G401 (cell line): ENCODE results near the gene DSN1. TPM values are rescaled to one million over a fixed set of nuclear protein-coding genes. Genes with fewer than 3 reads are reported as not detected.

Experiments
- DNase-seq: peaks from one replicate; pipeline ENCODE4 v3.0.0-alpha.2; 2015; ENCODE audit warnings: low spot score
- in situ Hi-C: cut with HindIII; loops from 2 replicates; pipeline ENCODE4 v1.10.0; 2016; ENCODE audit warnings: low sequenced_read_pairs, mixed read lengths
- total RNA-seq: library from RNA; depleted of rRNA; stranded (reverse); fragments of >200 nt; shearing (Covaris generic); gene quantifications from 2 replicates; pipeline ENCODE4 v1.2.3, GENCODE V29; 2014

The DSN1 gene
- total RNA-seq, 1 experiment from 2014 or later = 31.0 TPM

DNA sequence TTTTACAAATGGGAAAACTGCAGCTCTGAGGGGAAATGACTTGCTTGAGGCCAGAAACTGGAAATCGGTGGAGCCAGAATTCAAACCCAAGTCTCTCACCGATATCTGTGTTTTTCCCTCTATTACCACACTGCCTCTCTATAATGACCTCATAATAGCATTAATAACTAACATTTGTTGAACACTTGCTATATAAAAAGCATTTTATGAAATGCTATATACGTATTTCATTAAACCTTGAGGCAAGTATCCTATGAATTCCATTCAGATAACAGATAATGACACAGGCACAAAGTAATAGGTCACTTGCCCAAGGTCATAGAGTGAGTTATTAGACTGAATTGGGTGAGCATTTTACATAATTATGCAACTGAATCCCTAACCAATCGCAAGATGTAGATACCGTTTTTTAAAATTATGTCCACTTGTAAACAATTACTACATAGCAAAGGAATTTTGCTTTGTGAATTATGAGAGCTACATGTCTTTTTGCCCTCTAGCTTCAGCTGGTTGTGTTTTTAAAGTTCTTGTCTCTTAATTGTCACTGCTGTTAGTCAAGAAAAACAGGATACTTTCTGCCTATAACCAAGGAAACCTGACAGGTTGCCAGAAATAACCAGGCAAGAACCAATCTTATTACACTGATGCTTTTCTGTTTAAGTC lies 4.7 kb downstream of the DSN1 start:
- in situ Hi-C loops = no loop called here
- no peak for DNase-seq

DNA sequence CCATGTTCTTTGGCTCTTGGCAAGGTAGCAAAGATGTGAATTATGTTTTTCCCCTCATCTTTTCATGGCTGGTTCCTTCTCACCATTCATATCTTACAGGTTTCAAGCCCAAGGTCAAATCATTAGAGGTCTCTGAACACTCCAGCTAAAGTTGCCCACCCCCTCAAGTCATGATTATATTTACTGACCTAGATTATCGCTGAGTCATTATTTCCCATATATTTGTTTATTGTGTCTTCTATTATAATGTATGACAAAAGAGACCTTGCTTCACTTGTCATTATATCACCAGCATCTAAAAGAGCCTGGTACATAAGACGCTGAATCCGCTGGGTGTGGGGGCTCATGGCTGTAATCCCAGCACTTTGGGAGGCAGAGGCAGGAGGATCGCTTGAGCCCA lies 12.4 kb downstream of the DSN1 start:
- in situ Hi-C loops = no loop called here
- DNase-seq = no peak

DNA sequence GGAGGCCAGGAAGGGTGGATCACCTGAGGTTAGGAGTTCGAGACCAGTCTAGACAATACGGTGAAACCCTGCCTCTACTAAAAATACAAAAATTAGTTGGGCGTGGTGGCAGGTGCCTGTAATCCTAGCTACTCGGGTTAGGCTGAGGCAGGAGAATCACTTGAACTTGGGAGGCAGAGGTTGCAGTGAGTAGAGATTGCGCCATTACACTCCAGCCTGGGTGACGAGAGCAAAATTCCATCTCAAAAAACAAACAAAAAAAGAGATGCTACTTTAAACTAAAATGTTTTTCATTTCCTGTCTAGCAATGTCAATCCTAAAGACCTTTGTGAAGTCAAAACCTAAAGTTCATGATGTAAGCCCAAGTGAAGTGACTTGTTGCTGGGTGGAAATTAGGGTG lies 12.9 kb downstream of the DSN1 start:
- in situ Hi-C loops = no loop called here

DNA sequence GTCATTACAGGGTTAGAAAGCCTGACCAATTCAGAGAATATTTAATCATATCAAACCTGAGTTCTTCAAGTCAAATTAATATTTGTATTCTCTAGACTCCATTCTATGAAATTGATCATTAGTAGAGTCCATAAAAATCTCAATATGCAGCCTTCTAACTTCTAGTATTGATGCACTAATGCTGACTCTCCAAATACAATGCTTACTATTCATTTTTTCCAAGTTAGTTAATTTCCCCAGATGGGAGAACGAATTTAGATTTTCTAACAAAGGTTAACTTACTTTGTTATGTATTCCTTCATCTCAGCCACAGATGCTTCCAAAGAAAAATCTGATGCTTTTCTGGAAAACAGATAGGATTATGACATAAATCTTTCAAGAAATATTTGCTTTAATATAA lies 15.3 kb downstream of the DSN1 start:
- no peak for DNase-seq
- in situ Hi-C loops = no loop called here

More for the DNA sequence above, 12.9 kb downstream of the DSN1 start:
- DNase-seq = no peak

DNA sequence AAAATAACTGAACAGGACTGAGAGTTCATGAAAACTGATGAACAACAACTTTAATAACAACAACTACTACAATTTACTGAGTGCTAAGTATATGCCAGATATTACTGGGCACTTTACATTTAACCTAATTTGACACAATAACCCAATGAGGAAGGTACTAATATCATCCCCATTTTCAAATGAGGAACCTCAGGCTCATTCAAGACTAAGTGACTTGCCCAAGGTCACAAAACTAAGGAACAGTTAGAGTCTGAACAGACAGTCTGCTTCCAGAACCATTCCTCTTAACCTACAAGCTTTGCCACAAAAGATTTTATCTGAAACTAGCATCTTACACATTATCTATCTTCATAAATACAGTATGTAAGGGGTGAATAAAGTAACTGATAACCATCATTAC lies 17.1 kb downstream of the DSN1 start:
- in situ Hi-C loops = no loop called here
- DNase-seq = no peak

DNA sequence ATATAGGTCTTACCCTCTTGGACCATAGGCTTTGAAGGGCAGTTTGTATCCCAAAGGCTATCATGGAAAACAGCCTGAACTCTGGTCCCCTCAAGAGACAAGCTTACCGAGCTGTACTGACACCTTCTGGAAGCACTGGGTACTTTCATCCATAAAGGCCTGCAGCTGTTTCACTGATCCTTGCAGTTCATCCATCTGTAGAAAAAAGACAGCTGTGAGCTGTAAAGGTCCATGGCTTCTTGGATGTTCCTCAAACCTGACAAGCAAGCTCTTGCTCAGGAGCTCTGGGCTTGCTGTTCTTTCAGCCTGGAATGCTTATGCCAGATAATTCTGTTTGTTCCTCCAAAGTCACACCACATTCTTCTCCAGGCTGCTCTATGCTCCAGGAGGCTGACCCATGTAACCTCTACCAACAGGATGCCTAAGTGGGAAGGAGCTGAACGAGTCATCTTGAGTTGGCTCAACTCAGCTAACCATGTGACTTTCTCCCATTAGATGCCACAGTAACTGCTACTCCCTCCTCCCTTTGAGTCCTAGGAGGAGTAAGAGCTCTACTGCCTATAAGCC lies 18.8 kb downstream of the DSN1 start:
- DNase-seq = peak; percentile 84
- in situ Hi-C loops = no loop called here

DNA sequence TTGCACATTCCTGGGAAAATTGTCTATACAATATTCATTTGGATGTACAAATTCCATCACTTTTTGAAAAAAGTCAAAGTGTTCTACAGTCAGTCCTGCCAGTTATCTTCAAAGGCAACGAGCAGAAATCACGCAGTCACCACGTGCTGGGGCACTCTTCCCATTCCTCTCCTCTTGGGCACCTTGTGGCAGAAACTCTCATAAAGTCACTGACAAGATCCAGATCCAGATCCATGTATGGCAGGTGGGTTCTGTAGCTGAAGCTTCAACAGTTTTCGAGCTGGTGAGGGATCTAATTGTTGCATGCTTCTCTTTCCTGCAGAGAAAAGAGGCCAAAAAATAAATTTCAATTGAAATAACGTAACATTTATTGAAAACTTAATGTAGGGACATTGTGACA lies 21.0 kb downstream of the DSN1 start:
- in situ Hi-C loops = no loop called here

DNA sequence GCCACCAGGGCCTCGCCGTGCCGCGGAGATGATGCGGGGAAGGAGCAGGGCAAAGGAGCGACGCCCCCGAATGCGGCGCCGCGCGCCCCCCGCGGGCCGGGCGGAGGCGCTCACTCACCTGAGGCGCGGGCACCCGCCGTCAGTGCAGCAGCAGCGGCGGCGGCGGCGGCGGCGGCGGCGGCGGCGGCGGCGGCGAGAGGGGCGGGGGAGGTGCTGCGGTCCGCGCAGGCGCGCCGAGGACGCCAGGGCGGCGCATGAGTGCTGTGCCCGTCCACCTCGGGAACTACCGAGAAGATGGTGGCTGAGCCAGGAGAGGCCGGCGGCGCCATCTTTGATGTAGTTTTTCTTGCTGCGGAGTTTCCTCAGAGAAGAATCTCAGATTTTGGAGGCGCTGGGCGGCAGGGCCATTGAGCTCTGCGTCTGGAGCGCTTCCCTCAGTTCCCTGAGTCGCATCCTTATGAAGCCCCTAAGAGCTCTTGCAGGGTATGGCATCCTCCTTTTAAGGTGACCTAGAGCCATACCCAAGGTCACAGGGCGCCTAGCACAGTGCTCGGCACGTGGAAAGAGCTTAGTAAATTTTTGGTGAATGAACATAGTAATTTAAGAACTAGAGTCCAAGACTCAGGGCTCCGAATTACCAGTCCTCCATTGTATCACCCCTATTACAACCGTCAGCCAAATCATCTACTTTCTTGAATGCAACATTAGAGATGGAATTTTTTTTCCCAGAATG lies 27.5 kb downstream of the DSN1 start, which contains the start of gene NDRG3:
TSS of gene NDRG3 (minus strand) at position 164 of the 733 bp plus-strand sequence. CDS start 24,355 bp downstream, outside the sequence.
- in situ Hi-C loops = no loop called here
- peak; percentile 95 for DNase-seq

More for the DNA sequence above, 21.0 kb downstream of the DSN1 start:
- DNase-seq = no peak

DNA sequence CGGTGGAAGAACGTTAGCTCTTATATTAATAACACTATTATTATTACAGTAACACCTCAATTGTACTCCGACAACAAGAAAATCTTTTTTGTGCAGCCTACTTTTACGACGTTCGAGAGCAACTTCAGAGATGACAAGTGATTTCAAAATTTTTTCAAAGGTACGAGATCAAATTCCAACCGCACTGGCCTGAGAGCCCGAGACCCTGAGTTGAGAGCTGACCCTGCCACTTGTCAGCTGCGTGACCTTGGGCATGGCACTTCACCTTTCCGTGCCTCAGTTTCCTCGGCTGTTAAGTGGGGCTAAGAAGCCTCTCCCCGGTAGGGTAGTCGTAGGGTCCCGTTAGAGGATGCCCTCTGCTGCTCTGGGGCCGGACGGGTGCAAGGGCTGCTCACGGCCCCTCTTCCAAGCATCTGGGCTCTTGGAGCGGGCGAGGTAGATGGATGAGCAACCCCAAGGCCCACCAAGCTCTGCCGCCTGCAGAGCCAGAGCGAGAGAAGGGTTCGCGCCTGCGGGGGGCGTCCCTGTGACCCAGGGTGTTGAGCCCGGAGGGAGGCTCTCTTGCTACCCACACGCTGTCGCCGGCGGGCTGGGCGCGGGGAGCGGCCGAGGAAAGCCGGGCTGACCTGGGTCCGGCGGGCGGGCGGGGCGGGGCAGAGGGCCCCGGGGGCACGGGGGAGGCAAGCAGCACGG lies 28.2 kb downstream of the DSN1 start:
- in situ Hi-C loops = no loop called here
- peak; percentile 36 for DNase-seq

DNA sequence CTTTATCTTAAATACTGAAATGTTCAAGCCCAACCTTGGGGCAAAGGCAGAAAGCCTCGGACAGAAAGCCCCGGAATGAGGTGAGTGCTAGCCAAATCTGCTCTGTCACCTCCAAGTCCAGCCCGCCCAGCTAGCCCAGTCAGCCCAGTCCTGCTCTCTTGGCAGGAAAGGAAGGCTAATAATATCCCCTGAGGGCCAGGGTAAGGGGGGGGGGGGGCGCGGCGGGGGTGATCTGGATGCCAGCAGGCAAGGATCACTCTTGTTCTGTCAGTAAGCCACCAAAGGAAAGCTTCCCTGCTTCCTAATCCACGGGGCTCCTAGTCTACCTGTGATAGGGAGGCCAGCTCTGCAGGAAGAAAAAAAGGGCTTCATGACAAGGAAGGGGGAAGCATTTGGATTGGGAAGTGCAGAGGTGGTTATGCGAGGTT lies 28.8 kb downstream of the DSN1 start:
- in situ Hi-C loops = no loop called here
- DNase-seq = peak; percentile 83

DNA sequence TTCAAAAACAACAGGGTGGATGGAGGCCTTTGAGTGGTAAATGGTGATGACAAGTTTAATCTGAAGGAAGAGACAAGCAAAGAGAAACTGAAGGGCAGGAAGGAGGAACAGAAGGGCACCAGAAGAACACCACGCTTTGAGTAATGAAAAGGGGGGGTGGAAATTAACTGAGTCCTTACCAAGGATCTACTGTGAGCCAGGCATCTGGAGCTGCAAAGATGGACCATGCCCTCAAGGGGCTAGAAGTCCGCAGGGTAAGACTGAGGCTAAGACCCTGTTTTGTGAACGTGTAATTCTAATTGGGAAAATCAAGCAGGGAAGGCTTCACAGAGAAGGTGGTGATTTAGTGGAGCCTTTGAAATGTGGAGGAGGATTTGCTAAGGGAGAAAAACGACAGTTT lies 29.3 kb downstream of the DSN1 start:
- in situ Hi-C loops = no loop called here
- peak; percentile 17 for DNase-seq

DNA sequence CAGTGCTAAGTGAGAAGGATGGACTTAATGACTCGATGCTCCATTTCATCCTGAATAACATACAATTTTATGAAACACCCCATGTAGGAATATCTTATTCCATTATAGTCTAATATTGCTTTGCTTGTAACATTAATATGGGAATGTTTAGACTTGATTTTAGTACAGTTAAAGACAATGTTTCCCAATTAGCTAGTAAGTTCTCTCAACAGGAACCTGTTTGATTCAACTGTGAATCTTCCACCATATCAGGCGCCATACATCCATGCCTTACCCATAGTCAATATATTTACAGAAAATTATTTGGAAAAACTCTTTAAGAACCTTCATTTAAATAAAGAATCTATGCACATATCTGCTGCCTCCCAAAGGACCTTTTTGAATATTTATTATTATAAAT lies 31.0 kb downstream of the DSN1 start:
- DNase-seq = no peak
- in situ Hi-C loops = no loop called here

DNA sequence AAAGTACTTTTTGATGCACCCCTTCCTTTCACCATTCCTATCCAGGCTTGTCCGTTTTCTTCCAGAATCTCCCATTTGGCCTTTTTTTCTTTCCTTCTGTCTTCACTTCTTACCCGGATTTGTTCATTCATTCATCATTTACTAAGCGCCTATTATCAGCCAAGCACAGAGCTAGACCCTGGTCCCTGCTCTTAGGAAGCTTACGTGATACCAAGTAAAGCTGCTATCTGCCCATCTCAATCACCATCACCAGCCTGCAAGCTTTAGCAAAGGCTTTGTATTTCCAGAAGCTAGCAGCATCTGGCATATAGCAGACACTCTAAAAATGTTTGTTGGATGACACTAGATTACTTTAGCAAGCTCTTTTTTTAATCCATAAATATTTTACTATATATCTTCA lies 32.5 kb downstream of the DSN1 start:
- DNase-seq = peak; percentile 49
- in situ Hi-C loops = no loop called here

DNA sequence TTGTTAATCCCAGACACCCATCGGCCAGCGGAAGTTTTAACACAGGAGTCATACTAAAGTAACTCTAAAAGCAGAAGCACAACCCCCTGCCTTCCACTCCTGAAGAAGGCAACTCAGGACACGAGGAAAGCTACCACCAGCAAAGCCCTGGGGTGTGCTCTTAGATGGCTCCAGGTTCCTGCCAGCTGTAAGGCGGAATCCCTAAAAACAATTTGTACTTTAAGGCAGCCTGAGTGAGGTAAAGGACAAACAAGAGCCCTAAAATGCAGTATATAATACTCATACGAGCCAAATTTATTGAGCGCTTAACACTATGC lies 36.4 kb downstream of the DSN1 start:
- in situ Hi-C loops = no loop called here
- DNase-seq = no peak

DNA sequence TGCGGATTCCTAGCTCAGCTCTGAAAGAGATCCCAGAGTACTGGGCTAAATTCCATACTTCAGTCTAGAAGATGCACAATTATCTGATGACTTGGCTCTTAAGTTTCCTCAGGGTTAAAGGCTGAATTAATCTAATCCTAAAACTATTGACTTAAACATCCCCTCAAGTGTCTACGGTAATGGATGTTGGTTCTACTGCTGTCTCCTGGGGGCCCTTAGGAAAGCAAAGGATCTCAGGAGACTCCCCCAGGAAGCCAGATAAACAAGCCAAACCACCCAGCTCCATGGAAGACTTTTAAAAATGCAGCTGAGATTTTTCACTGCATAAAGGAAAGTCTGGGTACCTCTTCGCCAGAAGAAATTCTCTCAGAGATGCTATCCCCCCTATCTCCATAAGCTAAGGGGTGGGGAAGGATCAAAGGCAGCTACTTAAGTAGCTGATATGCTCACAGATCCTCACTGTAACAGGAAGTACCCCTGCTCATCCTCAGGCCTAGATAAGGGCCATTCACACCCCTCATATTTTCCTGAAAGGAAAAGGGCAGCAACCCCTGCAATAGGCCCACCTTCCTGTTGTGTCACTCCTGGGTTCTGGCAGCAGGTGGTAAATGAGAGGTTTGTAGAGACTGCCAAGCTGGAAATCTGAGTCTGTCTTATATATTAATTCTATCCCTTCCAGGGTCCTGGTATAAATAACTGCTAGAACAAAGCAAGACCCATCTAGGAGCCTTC lies 36.9 kb downstream of the DSN1 start:
- in situ Hi-C loops = no loop called here
- peak; percentile 50 for DNase-seq

DNA sequence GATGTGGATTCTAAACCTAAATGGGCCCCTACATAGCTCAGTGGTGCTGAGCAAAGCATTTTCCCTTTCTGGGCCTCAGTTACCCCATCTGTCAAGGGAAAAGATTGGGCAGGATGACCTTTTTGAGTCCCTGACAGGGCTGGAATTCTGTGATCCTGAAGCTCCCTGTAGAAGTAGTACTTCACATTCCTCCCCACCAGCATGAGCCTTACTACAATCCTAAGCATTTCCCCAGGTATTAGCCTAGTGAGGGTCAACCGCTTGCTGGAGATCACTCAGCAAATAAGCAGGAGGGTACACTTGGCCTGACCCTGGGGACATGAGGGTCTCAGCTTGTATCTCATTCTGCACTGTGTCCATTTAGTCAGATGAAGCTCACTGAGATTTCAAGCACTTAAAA lies 41.1 kb downstream of the DSN1 start:
- DNase-seq = no peak
- in situ Hi-C loops = no loop called here

DNA sequence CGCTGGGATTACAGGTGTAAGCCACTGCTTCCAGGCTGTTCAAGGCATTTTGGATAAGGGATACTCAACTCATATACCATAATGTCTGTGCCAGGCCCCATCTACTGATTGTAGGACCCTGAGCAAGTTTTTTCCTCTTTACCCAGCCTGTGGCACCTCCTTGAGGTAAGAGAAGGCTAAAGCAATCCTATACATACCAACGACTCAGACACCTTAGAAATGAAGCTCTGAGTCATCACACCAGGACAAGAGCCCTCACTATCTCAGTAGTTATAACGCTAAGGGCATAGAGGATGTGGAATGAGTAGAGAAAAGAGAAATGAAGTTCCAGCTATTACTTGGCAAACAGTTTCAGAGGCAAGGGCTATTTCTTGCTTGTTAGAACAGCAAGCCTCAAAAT lies 44.6 kb downstream of the DSN1 start:
- DNase-seq = peak; percentile 22
- in situ Hi-C loops = no loop called here

DNA sequence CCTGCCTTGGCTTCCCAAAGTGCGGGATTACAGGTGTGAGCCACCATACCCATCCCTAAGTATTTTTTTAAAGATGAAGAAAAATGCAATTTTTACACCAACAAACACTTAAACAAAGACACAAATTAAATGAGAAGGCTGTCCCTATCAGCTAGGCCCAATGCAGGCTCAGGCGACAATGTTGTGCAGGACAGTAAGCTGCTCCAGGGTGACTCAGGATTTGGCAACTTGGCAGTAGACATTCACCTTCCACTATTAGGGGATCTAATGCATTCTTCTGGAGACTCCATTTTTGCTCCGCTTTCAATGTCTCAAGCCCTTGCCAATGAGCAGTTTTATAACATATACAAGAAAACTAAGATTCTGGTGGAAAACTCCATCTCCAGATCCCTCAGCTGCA lies 47.4 kb downstream of the DSN1 start:
- in situ Hi-C loops = no loop called here
- peak; percentile 74 for DNase-seq

DNA sequence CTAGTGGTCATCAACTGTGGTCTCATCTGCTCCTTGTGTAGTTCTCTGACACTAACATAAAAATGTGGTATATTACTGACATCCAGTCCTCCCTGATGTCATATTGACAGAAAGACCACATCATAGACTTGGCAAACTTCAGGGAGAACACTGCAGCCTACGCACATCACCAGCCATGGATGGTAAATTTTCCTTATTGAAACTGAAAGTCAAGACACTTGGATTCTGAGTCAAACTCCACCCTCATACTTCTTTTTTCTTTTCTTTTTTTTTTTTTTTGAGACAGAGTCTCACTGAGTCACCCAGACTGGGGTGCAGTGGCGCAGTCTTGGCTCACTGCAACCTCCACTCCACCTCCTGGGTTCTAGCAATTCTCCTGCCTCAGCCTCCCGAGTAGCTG lies 53.1 kb downstream of the DSN1 start:
- DNase-seq = no peak
- in situ Hi-C loops = no loop called here
